ENCODE data around the gene MX2. TPM values are rescaled to one million over a fixed set of nuclear protein-coding genes. Genes with fewer than 3 reads are reported as not detected.

The MX2 gene
- total and polyA plus RNA-seq, 2 donors (not counting 1 experiment from before 2014, with no cell fraction given): 51.2 to 64.3 TPM

DNA sequence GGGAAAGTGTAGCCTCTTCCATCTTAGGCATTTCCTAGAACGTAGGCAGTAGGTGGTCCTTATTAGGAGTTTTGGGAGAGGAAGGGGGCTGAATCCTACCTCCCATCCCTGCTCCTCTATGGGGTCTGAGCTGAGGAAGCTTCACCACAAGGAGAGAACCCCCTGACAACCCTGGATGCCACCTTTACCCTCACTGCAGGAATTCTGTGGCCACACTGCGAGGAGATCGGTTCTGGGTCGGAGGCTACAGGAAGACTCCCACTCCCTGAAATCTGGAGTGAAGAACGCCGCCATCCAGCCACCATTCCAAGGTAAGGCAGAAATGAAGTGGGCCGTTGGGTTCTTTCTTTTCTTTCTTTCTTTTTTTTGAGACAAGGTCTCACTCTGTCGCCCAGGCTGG lies 65.7 kb downstream of the MX2 start:
- CTCF ChIA-PET: interaction anchor here (1.7 to 4.4 kb wide), 3 partner anchors 33 to 144 kb away, joined by 3 to 23 read pairs (median 15); no protein-coding TSS in a partner anchor
- peak overlapping the region; percentile 99 for H3K4me3 Mint-ChIP-seq
- WGBS (ENCODE audit: insufficient coverage): 94% methylated on average over 6 of the region's 8 CpGs
- DNase-seq: no peak
- peaks cover 62 to 78% of the 10 kb centered on the region in 2 donors for H3K4me1 ChIP-seq (ENCODE audit: control insufficient read depth in 2 of 2, insufficient read depth in 2 of 2, low read length in 2 of 2)
- TF ChIP-seq EZH2 (IDR thresholded peaks at IDR 0.05; ENCODE audit: borderline replicate concordance, insufficient read depth, low read depth, low read length, poor library complexity, severe bottlenecking): no peak
- TF ChIP-seq, protein P1, sequence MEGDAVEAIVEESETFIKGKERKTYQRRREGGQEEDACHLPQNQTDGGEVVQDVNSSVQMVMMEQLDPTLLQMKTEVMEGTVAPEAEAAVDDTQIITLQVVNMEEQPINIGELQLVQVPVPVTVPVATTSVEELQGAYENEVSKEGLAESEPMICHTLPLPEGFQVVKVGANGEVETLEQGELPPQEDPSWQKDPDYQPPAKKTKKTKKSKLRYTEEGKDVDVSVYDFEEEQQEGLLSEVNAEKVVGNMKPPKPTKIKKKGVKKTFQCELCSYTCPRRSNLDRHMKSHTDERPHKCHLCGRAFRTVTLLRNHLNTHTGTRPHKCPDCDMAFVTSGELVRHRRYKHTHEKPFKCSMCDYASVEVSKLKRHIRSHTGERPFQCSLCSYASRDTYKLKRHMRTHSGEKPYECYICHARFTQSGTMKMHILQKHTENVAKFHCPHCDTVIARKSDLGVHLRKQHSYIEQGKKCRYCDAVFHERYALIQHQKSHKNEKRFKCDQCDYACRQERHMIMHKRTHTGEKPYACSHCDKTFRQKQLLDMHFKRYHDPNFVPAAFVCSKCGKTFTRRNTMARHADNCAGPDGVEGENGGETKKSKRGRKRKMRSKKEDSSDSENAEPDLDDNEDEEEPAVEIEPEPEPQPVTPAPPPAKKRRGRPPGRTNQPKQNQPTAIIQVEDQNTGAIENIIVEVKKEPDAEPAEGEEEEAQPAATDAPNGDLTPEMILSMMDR (IDR thresholded peaks at IDR 0.05): no peak
- H3K9me3 Mint-ChIP-seq (ENCODE audit: insufficient read depth): no peaks in the 10 kb centered on the region
- POLR2A ChIA-PET: interaction anchor here (0.6 to 1.9 kb wide), 2 partner anchors 59 to 206 kb away, joined by 5 to 11 read pairs; no protein-coding TSS in a partner anchor
- no peaks in the 10 kb centered on the region for H3K27me3 Mint-ChIP-seq
- H3K9ac ChIP-seq (ENCODE audit: low read length): peak overlapping the region; percentile 80
- peaks cover 8% of the 10 kb centered on the region for H4K20me1 ChIP-seq (ENCODE audit: control insufficient read depth, insufficient read depth, low read length, poor library complexity, severe bottlenecking)
- no peaks in the 10 kb centered on the region for H3K27me3 ChIP-seq (replicated peaks in 1 of 4; ENCODE audit: control extremely low read depth in 1 of 4, control insufficient read depth in 3 of 4, insufficient read depth in 4 of 4, low read length in 3 of 4)
- peaks cover 3 to 35% of the 10 kb centered on the region in 2 experiments for H3K36me3 ChIP-seq (replicated peaks in 1 of 2; ENCODE audit: control extremely low read depth in 1 of 2, control insufficient read depth in 1 of 2, extremely low read depth in 1 of 2, insufficient read depth in 2 of 2, low read length in 1 of 2)
- no peak overlapping the region for H3K27ac ChIP-seq (ENCODE audit: low read length in 2 of 2)
- peak overlapping the region; percentile 77 for H3K27ac Mint-ChIP-seq
- peak overlapping the region; percentile 95 for H3K4me2 ChIP-seq (replicated peaks; ENCODE audit: low read depth, low read length, poor library complexity, severe bottlenecking)
- no peak overlapping the region for H2AFZ ChIP-seq (ENCODE audit: insufficient read depth, low read depth, low read length, poor library complexity, severe bottlenecking)
- H3K4me1 Mint-ChIP-seq: peaks cover 80% of the 10 kb centered on the region
- H3K9me3 ChIP-seq (ENCODE audit: control extremely low read depth in 1 of 3, control insufficient read depth in 2 of 3, insufficient read depth in 1 of 3, low read length in 2 of 3): peaks cover 0 to 2% (median 0%) of the 10 kb centered on the region in 3 donors
- intact Hi-C loops (cut with micrococcal nuclease): loop anchor here (2.0 kb wide), 1 partner anchor 59 kb away; no protein-coding TSS in a partner anchor
- H3K4me3 ChIP-seq (ENCODE audit: control extremely low read depth in 1 of 5, extremely low read depth in 1 of 5, insufficient read depth in 1 of 5, low read depth in 2 of 5, low read length in 4 of 5): peak overlapping the region in 1 of 5 experiments; percentile 74
- H3K79me2 ChIP-seq (ENCODE audit: control insufficient read depth, insufficient read depth, low read length): peaks cover 12% of the 10 kb centered on the region
- ATAC-seq (ENCODE audit: low read depth): no peak

DNA sequence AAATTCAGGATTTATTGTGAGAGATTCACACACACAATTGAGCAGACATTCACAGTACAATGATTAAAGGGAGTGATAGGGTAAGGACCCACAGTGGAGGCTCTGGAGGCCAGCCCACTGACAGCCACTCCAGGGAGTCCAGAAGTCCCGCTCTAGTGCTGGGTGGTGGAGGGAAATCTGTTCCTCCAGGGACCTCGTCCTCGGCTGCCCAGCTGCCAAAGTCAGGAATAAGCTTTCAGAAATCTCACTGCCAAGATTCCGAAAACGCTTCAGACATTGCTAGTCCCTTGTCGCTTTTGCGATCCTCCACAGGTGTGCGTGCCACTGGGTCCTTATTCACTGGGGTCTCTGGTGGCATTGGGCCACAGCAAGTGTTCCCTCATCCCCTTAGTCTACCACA lies 66.5 kb downstream of the MX2 start:
- Histone ChIP-seq H3K27ac (ENCODE audit: low read length in 2 of 2) (no peak overlapping the region), H2AFZ (ENCODE audit: insufficient read depth, low read depth, low read length, poor library complexity, severe bottlenecking) (no peak overlapping the region), H4K20me1 (ENCODE audit: control insufficient read depth, insufficient read depth, low read length, poor library complexity, severe bottlenecking) (peaks cover 8% of the 10 kb centered on the region), H3K9me3 (ENCODE audit: control extremely low read depth in 1 of 3, control insufficient read depth in 2 of 3, insufficient read depth in 1 of 3, low read length in 2 of 3) (peaks cover 0 to 2% (median under 1%) of the 10 kb centered on the region in 3 donors), H3K4me3 (ENCODE audit: control extremely low read depth in 1 of 5, extremely low read depth in 1 of 5, insufficient read depth in 1 of 5, low read depth in 2 of 5, low read length in 4 of 5) (no peak overlapping the region), H3K36me3 (replicated peaks in 1 of 2; ENCODE audit: control extremely low read depth in 1 of 2, control insufficient read depth in 1 of 2, extremely low read depth in 1 of 2, insufficient read depth in 2 of 2, low read length in 1 of 2) (peaks cover 3 to 42% of the 10 kb centered on the region in 2 experiments), H3K79me2 (ENCODE audit: control insufficient read depth, insufficient read depth, low read length) (peaks cover 12% of the 10 kb centered on the region), H3K4me2 (replicated peaks; ENCODE audit: low read depth, low read length, poor library complexity, severe bottlenecking) (no peak overlapping the region), H3K4me1 (ENCODE audit: control insufficient read depth in 2 of 2, insufficient read depth in 2 of 2, low read length in 2 of 2) (peaks cover 60 to 77% of the 10 kb centered on the region in 2 donors), H3K27me3 (replicated peaks in 1 of 4; ENCODE audit: control extremely low read depth in 1 of 4, control insufficient read depth in 3 of 4, insufficient read depth in 4 of 4, low read length in 3 of 4) (no peaks in the 10 kb centered on the region), H3K9ac (ENCODE audit: low read length) (no peak overlapping the region)
- TF ChIP-seq, protein P1 (IDR thresholded peaks at IDR 0.05): no peak
- TF ChIP-seq EZH2 (IDR thresholded peaks at IDR 0.05; ENCODE audit: borderline replicate concordance, insufficient read depth, low read depth, low read length, poor library complexity, severe bottlenecking): no peak
- Mint-ChIP-seq H3K27me3 (no peaks in the 10 kb centered on the region), H3K27ac (peak overlapping the region; percentile 57), H3K9me3 (ENCODE audit: insufficient read depth) (no peaks in the 10 kb centered on the region), H3K4me1 (peaks cover 79% of the 10 kb centered on the region), H3K4me3 (peak overlapping the region; percentile 99)
- no peak for ATAC-seq (ENCODE audit: low read depth)
- ChIA-PET CTCF (interaction anchor here (1.4 kb wide), 1 partner anchor 11 kb away, joined by 4 read pairs; no protein-coding TSS in a partner anchor), POLR2A (interaction anchor here (1.9 kb wide), 1 partner anchor 60 kb away, joined by 5 read pairs; no protein-coding TSS in a partner anchor)
- 98% methylated on average over 8 of the region's 8 CpGs for WGBS (ENCODE audit: insufficient coverage)
- DNase-seq: no peak
- intact Hi-C loops (cut with micrococcal nuclease): no loop called here

Data from B cell (primary cell).